ENCODE results near the gene STX11.

STX11 gene

DNA sequence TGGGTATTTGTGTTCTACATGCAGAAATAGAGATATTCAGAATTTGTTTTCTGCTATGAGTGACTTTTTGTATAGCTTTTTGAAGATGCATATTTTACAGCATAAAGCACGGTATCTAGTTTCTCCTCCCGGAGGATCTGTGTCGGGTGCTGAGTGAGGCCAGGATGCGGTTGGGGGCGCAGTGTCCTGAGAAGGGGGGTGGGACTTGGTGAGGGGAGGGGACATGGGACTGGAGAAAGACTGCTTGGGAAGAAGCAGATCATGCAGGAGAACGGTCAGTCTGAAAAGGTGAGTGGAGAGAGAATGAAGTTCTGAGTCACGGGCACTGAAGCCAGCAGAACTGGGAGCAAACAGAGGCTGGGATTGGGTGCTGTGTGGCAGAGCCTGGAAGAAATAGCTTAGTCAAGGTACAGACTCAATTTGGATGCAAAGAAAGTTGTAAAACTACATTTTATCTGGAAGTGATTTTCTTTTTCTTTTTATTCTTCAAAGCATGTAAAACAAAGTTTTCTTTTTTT, 44.0 kb downstream of the STX11 start:
- Histone ChIP-seq H3K4me3 (ENCODE audit: control insufficient read depth in 1 of 7, extremely low read depth in 1 of 7, insufficient read depth in 4 of 7, low read depth in 2 of 7, low read length in 6 of 7) (no peak overlapping the region), H3K27me3 (replicated peaks in 2 of 5; ENCODE audit: control insufficient read depth in 4 of 5, insufficient read depth in 5 of 5, low read length in 4 of 5) (no peaks in the 10 kb centered on the region), H3K4me1 (ENCODE audit: control extremely low read depth in 1 of 4, control insufficient read depth in 4 of 4, insufficient read depth in 4 of 4, low read length in 3 of 4) (peaks cover 0 to 4% (median 0%) of the 10 kb centered on the region in 4 experiments), H3K36me3 (ENCODE audit: control insufficient read depth in 4 of 4, insufficient read depth in 4 of 4, low read length in 3 of 4) (no peaks in the 10 kb centered on the region), H3K9me3 (ENCODE audit: control extremely low read depth in 1 of 5, control insufficient read depth in 4 of 5, insufficient read depth in 2 of 5, low read depth in 1 of 5, low read length in 4 of 5) (peaks cover 0 to 7% (median 5%) of the 10 kb centered on the region in 5 experiments), H3K27ac (ENCODE audit: insufficient read depth in 1 of 2, low read depth in 1 of 2, low read length in 2 of 2, poor library complexity in 1 of 2, severe bottlenecking in 2 of 2) (no peak overlapping the region)
- CTCF ChIA-PET, result interaction anchor here (1.1 kb wide), 1 partner anchor 35 kb away, joined by 3 read pairs; no protein-coding TSS in a partner anchor
- 85% methylated on average over 5 of the region's 7 CpGs for WGBS (ENCODE audit: insufficient coverage)
- POLR2A ChIA-PET, result interaction anchor here (0.7 kb wide), 1 partner anchor 1247 kb away, joined by 3 read pairs; no protein-coding TSS in a partner anchor
- DNase-seq, result no peak

DNA sequence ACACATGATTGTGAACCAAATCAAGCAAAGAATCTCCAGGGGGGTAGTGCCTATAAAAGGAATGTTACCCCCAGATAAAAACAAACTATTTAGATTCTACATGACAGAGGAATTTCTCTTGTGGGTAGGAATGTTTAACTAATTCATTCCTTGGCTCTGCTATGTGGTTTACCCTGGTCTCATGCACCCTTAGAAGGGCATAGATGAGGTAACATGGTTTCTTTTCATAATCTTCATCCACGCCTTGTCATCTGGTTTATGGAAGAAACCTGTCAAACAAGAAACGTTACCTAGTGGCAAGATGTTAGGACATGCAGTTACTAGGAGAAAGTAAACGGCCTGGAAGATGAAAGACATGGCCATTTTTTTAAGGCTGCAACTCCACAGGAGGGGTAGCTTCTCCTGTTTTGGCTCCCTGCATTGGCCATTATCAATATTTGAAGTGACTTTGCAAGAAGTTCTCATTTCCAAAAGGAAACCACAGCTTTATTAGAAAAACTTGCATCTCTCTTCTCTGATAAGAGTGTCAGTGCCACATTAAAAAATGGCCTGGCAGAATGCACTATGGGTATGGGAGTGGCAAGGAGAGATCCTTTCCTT, 45.5 kb downstream of the STX11 start:
- no peaks in the 10 kb centered on the region for H3K36me3 ChIP-seq (ENCODE audit: control insufficient read depth in 4 of 4, insufficient read depth in 4 of 4, low read length in 3 of 4)
- DNase-seq, result peak in 2 of 3 donors; percentile 32 to 59
- H3K27ac ChIP-seq (ENCODE audit: insufficient read depth in 1 of 2, low read depth in 1 of 2, low read length in 2 of 2, poor library complexity in 1 of 2, severe bottlenecking in 2 of 2), result no peak overlapping the region
- H3K4me3 ChIP-seq (ENCODE audit: control insufficient read depth in 1 of 7, extremely low read depth in 1 of 7, insufficient read depth in 4 of 7, low read depth in 2 of 7, low read length in 6 of 7), result no peak overlapping the region
- ChIA-PET POLR2A (no interaction called here), CTCF (interaction anchor here (1.1 to 2.0 kb wide), 3 partner anchors 10 to 36 kb away, joined by 3 to 4 read pairs (median 3); no protein-coding TSS in a partner anchor)
- peaks cover 0 to 14% (median 6%) of the 10 kb centered on the region in 5 experiments for H3K9me3 ChIP-seq (ENCODE audit: control extremely low read depth in 1 of 5, control insufficient read depth in 4 of 5, insufficient read depth in 2 of 5, low read depth in 1 of 5, low read length in 4 of 5)
- H3K27me3 ChIP-seq (replicated peaks in 2 of 5; ENCODE audit: control insufficient read depth in 4 of 5, insufficient read depth in 5 of 5, low read length in 4 of 5), result no peaks in the 10 kb centered on the region
- 55% methylated on average over 3 of the region's 3 CpGs for WGBS (ENCODE audit: insufficient coverage)
- H3K4me1 ChIP-seq (ENCODE audit: control extremely low read depth in 1 of 4, control insufficient read depth in 4 of 4, insufficient read depth in 4 of 4, low read length in 3 of 4), result peaks cover 0 to 4% (median 0%) of the 10 kb centered on the region in 4 experiments

DNA sequence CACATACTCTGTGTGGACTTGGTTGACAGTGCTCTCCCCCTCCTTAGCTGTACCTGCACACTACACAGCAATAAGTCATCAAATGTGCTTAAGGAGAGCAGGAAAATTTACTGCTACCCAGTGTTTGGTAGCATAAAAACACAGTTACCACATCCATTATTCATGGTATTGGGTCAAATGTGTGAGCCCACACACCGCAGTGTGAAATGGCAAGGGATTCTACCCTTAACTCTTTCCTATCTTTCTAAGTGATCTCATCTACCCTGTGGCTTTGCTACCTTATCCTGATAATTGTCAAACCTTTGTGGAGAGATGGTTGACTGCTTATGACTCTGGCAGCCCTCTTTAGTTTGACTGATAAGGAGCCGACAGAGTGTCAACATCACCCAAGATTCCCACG, 47.6 kb downstream of the STX11 start:
- Histone ChIP-seq H3K27me3 (replicated peaks in 2 of 5; ENCODE audit: control insufficient read depth in 4 of 5, insufficient read depth in 5 of 5, low read length in 4 of 5) (no peaks in the 10 kb centered on the region), H3K27ac (ENCODE audit: insufficient read depth in 1 of 2, low read depth in 1 of 2, low read length in 2 of 2, poor library complexity in 1 of 2, severe bottlenecking in 2 of 2) (no peak overlapping the region), H3K4me1 (ENCODE audit: control extremely low read depth in 1 of 4, control insufficient read depth in 4 of 4, insufficient read depth in 4 of 4, low read length in 3 of 4) (peaks cover 0 to 4% (median 0%) of the 10 kb centered on the region in 4 experiments), H3K36me3 (ENCODE audit: control insufficient read depth in 4 of 4, insufficient read depth in 4 of 4, low read length in 3 of 4) (no peaks in the 10 kb centered on the region), H3K4me3 (ENCODE audit: control insufficient read depth in 1 of 7, extremely low read depth in 1 of 7, insufficient read depth in 4 of 7, low read depth in 2 of 7, low read length in 6 of 7) (no peak overlapping the region), H3K9me3 (ENCODE audit: control extremely low read depth in 1 of 5, control insufficient read depth in 4 of 5, insufficient read depth in 2 of 5, low read depth in 1 of 5, low read length in 4 of 5) (peaks cover 0 to 29% (median 17%) of the 10 kb centered on the region in 5 experiments)
- no peak for DNase-seq
- POLR2A ChIA-PET, result no interaction called here
- WGBS (ENCODE audit: insufficient coverage), result 100% methylated on average over 3 of the region's 3 CpGs
- CTCF ChIA-PET, result no interaction called here

DNA sequence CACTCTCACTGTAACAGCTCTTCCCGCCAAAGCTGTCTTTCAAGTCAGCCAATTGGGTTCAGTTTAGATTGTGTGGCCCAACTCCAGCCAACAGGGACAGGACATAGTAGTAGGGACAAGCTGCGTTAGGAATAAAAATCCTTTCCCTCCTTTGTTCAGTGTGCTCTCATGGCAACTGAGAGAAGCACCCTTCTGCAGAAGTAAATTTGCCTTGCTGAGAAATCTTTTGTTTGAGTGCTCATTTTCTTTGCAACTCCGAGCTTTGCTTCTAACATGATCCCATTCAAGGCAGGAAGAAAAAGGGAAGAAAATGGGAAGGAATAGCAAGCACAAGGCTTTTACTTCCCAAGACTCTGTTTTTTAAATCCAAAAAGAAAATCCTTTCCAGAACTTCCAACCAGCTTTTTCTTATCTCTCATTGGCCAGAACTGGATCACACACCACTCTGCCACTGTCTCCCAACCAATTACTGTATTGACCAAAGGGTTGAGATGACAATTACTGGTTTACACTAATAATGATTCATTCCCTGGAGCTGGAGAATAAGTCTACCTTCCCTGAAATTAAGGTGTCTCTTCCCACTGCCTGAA, 52.7 kb downstream of the STX11 start:
- 100% methylated on average over 2 of the region's 3 CpGs for WGBS (ENCODE audit: insufficient coverage)
- ChIA-PET CTCF (interaction anchor here (0.9 to 1.5 kb wide), 3 partner anchors 9 to 22 kb away, joined by 3 to 5 read pairs (median 4); no protein-coding TSS in a partner anchor), POLR2A (no interaction called here)

DNA sequence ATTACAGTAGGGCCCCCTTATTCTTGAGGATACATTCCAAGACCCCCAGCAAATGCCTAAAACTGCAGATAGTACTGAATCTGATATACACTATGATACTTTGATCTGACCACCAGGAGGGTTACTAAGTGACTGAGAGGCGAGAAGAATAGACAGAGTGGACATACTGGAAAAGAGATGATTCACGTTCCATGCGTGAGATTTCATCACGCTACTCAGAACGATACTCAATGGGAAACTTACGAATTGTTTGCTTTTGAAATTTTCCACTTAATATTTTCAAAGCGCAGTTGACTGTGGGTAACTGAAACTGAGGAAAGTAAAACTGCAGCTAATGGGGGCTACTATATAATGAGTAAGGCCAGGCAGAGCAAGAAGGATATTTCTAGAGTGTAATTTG, 60.8 kb downstream of the STX11 start:
- ChIA-PET CTCF (interaction anchor here (1.6 kb wide), 1 partner anchor 7 kb away, joined by 4 read pairs; no protein-coding TSS in a partner anchor), POLR2A (no interaction called here)
- peaks cover 2 to 13% (median 10%) of the 10 kb centered on the region in 4 experiments for H3K4me1 ChIP-seq (ENCODE audit: control extremely low read depth in 1 of 4, control insufficient read depth in 4 of 4, insufficient read depth in 4 of 4, low read length in 3 of 4)
- no peaks in the 10 kb centered on the region for H3K27me3 ChIP-seq (replicated peaks in 2 of 5; ENCODE audit: control insufficient read depth in 4 of 5, insufficient read depth in 5 of 5, low read length in 4 of 5)
- H3K36me3 ChIP-seq (ENCODE audit: control insufficient read depth in 4 of 4, insufficient read depth in 4 of 4, low read length in 3 of 4), result no peaks in the 10 kb centered on the region
- no peak overlapping the region for H3K27ac ChIP-seq (ENCODE audit: insufficient read depth in 1 of 2, low read depth in 1 of 2, low read length in 2 of 2, poor library complexity in 1 of 2, severe bottlenecking in 2 of 2)
- H3K4me3 ChIP-seq (ENCODE audit: control insufficient read depth in 1 of 7, extremely low read depth in 1 of 7, insufficient read depth in 4 of 7, low read depth in 2 of 7, low read length in 6 of 7), result no peak overlapping the region
- peaks cover 0 to 5% (median 0%) of the 10 kb centered on the region in 5 experiments for H3K9me3 ChIP-seq (ENCODE audit: control extremely low read depth in 1 of 5, control insufficient read depth in 4 of 5, insufficient read depth in 2 of 5, low read depth in 1 of 5, low read length in 4 of 5)
- no peak for DNase-seq
- 97% methylated on average over 6 of the region's 7 CpGs for WGBS (ENCODE audit: insufficient coverage)

More for the DNA sequence above, 52.7 kb downstream of the STX11 start:
- no peak overlapping the region for H3K4me3 ChIP-seq (ENCODE audit: control insufficient read depth in 1 of 7, extremely low read depth in 1 of 7, insufficient read depth in 4 of 7, low read depth in 2 of 7, low read length in 6 of 7)
- H3K9me3 ChIP-seq (ENCODE audit: control extremely low read depth in 1 of 5, control insufficient read depth in 4 of 5, insufficient read depth in 2 of 5, low read depth in 1 of 5, low read length in 4 of 5), result peaks cover 3 to 42% (median 22%) of the 10 kb centered on the region in 5 experiments
- H3K4me1 ChIP-seq (ENCODE audit: control extremely low read depth in 1 of 4, control insufficient read depth in 4 of 4, insufficient read depth in 4 of 4, low read length in 3 of 4), result no peaks in the 10 kb centered on the region
- peak in 1 of 3 donors; percentile 12 for DNase-seq
- H3K27me3 ChIP-seq (replicated peaks in 2 of 5; ENCODE audit: control insufficient read depth in 4 of 5, insufficient read depth in 5 of 5, low read length in 4 of 5), result no peaks in the 10 kb centered on the region
- no peak overlapping the region for H3K27ac ChIP-seq (ENCODE audit: insufficient read depth in 1 of 2, low read depth in 1 of 2, low read length in 2 of 2, poor library complexity in 1 of 2, severe bottlenecking in 2 of 2)
- H3K36me3 ChIP-seq (ENCODE audit: control insufficient read depth in 4 of 4, insufficient read depth in 4 of 4, low read length in 3 of 4), result no peaks in the 10 kb centered on the region

DNA sequence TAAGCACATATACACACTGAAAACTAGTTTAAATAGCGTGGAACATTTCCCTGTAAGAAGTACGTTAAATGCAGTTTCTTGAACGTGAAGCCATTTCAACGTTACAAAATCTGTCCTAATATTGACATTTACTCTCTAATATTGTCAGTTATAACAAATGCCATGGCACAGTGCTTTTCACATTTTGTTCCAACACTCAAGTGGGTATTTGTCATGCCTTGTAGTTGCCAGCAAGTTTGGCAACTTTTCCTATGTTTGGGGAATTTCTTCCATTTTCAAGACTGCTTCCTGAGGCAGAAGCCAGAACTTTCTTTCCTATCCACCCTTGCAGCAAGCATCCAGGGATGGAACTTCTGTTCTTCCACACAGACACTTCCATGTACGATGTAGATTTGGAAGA, 63.0 kb downstream of the STX11 start:
- Histone ChIP-seq H3K4me1 (ENCODE audit: control extremely low read depth in 1 of 4, control insufficient read depth in 4 of 4, insufficient read depth in 4 of 4, low read length in 3 of 4) (peaks cover 5 to 20% (median 14%) of the 10 kb centered on the region in 4 experiments), H3K9me3 (ENCODE audit: control extremely low read depth in 1 of 5, control insufficient read depth in 4 of 5, insufficient read depth in 2 of 5, low read depth in 1 of 5, low read length in 4 of 5) (peaks cover 0 to 5% (median 0%) of the 10 kb centered on the region in 5 experiments), H3K36me3 (ENCODE audit: control insufficient read depth in 4 of 4, insufficient read depth in 4 of 4, low read length in 3 of 4) (no peaks in the 10 kb centered on the region), H3K27me3 (replicated peaks in 2 of 5; ENCODE audit: control insufficient read depth in 4 of 5, insufficient read depth in 5 of 5, low read length in 4 of 5) (no peaks in the 10 kb centered on the region), H3K27ac (ENCODE audit: insufficient read depth in 1 of 2, low read depth in 1 of 2, low read length in 2 of 2, poor library complexity in 1 of 2, severe bottlenecking in 2 of 2) (no peak overlapping the region), H3K4me3 (ENCODE audit: control insufficient read depth in 1 of 7, extremely low read depth in 1 of 7, insufficient read depth in 4 of 7, low read depth in 2 of 7, low read length in 6 of 7) (no peak overlapping the region)
- 98% methylated on average over 5 of the region's 5 CpGs for WGBS (ENCODE audit: insufficient coverage)
- CTCF ChIA-PET, result interaction anchor here (1.6 kb wide), 1 partner anchor 17 kb away, joined by 4 read pairs; no protein-coding TSS in a partner anchor
- POLR2A ChIA-PET, result no interaction called here
- DNase-seq, result no peak

DNA sequence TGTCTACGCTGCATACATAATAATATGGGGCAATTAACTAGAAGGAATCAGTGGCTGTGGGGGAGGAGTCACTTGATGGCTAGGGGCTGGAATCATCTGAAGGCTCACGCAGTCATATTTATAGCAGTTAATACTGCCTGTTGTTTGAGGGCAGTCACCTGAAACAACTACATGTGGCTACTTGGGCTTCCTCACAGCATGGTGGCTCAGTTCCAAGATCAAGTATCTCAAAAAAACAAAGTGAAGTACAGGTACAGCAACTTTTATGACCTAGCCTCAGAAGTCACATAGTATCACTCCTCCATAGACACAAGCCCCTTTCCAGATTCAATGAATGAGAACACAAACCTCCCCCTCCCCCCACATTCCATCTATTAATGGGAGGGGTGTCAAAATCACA, 63.7 kb downstream of the STX11 start:
- Histone ChIP-seq H3K9me3 (ENCODE audit: control extremely low read depth in 1 of 5, control insufficient read depth in 4 of 5, insufficient read depth in 2 of 5, low read depth in 1 of 5, low read length in 4 of 5) (peaks cover 0 to 5% (median 0%) of the 10 kb centered on the region in 5 experiments), H3K4me1 (ENCODE audit: control extremely low read depth in 1 of 4, control insufficient read depth in 4 of 4, insufficient read depth in 4 of 4, low read length in 3 of 4) (peaks cover 5 to 20% (median 14%) of the 10 kb centered on the region in 4 experiments), H3K27me3 (replicated peaks in 2 of 5; ENCODE audit: control insufficient read depth in 4 of 5, insufficient read depth in 5 of 5, low read length in 4 of 5) (no peaks in the 10 kb centered on the region), H3K27ac (ENCODE audit: insufficient read depth in 1 of 2, low read depth in 1 of 2, low read length in 2 of 2, poor library complexity in 1 of 2, severe bottlenecking in 2 of 2) (no peak overlapping the region), H3K4me3 (ENCODE audit: control insufficient read depth in 1 of 7, extremely low read depth in 1 of 7, insufficient read depth in 4 of 7, low read depth in 2 of 7, low read length in 6 of 7) (no peak overlapping the region), H3K36me3 (ENCODE audit: control insufficient read depth in 4 of 4, insufficient read depth in 4 of 4, low read length in 3 of 4) (no peaks in the 10 kb centered on the region)
- 100% methylated on average over 2 of the region's 2 CpGs for WGBS (ENCODE audit: insufficient coverage)
- ChIA-PET CTCF (interaction anchor here (1.6 to 3.3 kb wide), 3 partner anchors 18 to 107 kb away, joined by 4 to 7 read pairs (median 4); partner anchors contain the start of gene UTRN), POLR2A (no interaction called here)
- no peak for DNase-seq

All from common myeloid progenitor, CD34-positive (primary cell).